Keratinocyte (primary cell): Measurements from ENCODE around the gene FGD4. TPM values are rescaled to one million over a fixed set of nuclear protein-coding genes. Genes with fewer than 3 reads are reported as not detected.

Source experiments
- DNase-seq: peaks from one replicate; pipeline ENCODE4 v3.0.0-alpha.2; 2011; ENCODE audit warnings: low read depth, missing footprints, low spot score
- FAIRE-seq: peaks from 2 replicates; lab custom pipeline; 2011; peaks lifted over from hg19 to GRCh38; lab: Jason Lieb, UNC
- H2AFZ ChIP-seq: 2 replicates; pipeline ENCODE4 v1.6.0; 2012; ENCODE audit warnings: low read length, control low read depth, inconsistent platforms; ENCODE audit not compliant: control insufficient read depth
- H3K27ac ChIP-seq: 2 replicates; pipeline ENCODE4 v1.5.1; 2011; ENCODE audit warnings: low read length; ENCODE audit not compliant: control insufficient read depth, insufficient read depth
- H3K27me3 ChIP-seq: 3 replicates; pipeline ENCODE4 v1.6.0; 2011; ENCODE audit warnings: low read length; ENCODE audit not compliant: control insufficient read depth, insufficient read depth; ENCODE audit errors: extremely low read depth
- H3K36me3 ChIP-seq, 2 experiments: 2 replicates in 1 of 2; 3 replicates in 1 of 2; pipeline ENCODE4 v1.5.1; 2011; ENCODE audit warnings: low read length in 2 of 2, mild to moderate bottlenecking in 1 of 2; ENCODE audit not compliant: control insufficient read depth in 2 of 2, insufficient read depth in 2 of 2; ENCODE audit errors: extremely low read depth in 1 of 2
- H3K4me1 ChIP-seq: 3 replicates; pipeline ENCODE4 v1.5.1; 2011; ENCODE audit warnings: low read length; ENCODE audit not compliant: control insufficient read depth, insufficient read depth; ENCODE audit errors: extremely low read depth
- H3K4me2 ChIP-seq: 3 replicates; pipeline ENCODE4 v1.6.0; 2011; ENCODE audit warnings: low read depth, low read length; ENCODE audit not compliant: control insufficient read depth, insufficient read depth; ENCODE audit errors: extremely low read depth
- H3K4me3 ChIP-seq, 3 experiments: fragments of 200-600 bp in 1 of 3; sonication (generic) in 1 of 3; 2 replicates in 2 of 3; 3 replicates in 1 of 3; pipeline ENCODE4 v1.5.1; 2011 to 2016; ENCODE audit warnings: low read length in 3 of 3, mild to moderate bottlenecking in 3 of 3, control low read depth in 2 of 3, inconsistent platforms in 1 of 3, low read depth in 1 of 3, mixed read lengths in 1 of 3, mixed run types in 1 of 3, moderate library complexity in 1 of 3; ENCODE audit not compliant: control insufficient read depth in 2 of 3, insufficient read depth in 2 of 3; ENCODE audit errors: extremely low read depth in 1 of 3
- H3K79me2 ChIP-seq: 2 replicates; pipeline ENCODE4 v1.6.0; 2012; ENCODE audit warnings: low read length; ENCODE audit not compliant: control insufficient read depth, insufficient read depth
- H3K9ac ChIP-seq: 3 replicates; pipeline ENCODE4 v1.6.0; 2011; ENCODE audit warnings: low read length; ENCODE audit not compliant: control insufficient read depth, insufficient read depth; ENCODE audit errors: extremely low read depth
- H3K9me1 ChIP-seq: 3 replicates; pipeline ENCODE4 v1.6.0; 2011; ENCODE audit warnings: low read length; ENCODE audit not compliant: control insufficient read depth, insufficient read depth; ENCODE audit errors: extremely low read depth
- H3K9me3 ChIP-seq: 2 replicates; pipeline ENCODE4 v1.5.1; 2012; ENCODE audit warnings: low read depth, low read length; ENCODE audit not compliant: control insufficient read depth
- H4K20me1 ChIP-seq: 3 replicates; pipeline ENCODE4 v1.6.0; 2011; ENCODE audit warnings: low read length; ENCODE audit not compliant: control insufficient read depth, insufficient read depth; ENCODE audit errors: extremely low read depth
- EZH2 ChIP-seq: IDR thresholded peaks from one replicate; pipeline ENCODE4 v1.6.1; 2012; ENCODE audit warnings: inconsistent platforms, mild to moderate bottlenecking, low read length, moderate library complexity
- dilution Hi-C: fragments of 300-500 bp; cut with MboI; formaldehyde crosslinking; loops from one replicate; pipeline ENCODE4 v1.7.0; 2020; ENCODE audit warnings: low sequenced_read_pairs; ENCODE audit not compliant: extremely low pct_ligation_motif_present
- polyA plus RNA-seq, 5 experiments: library from polyadenylated mRNA; depleted of rRNA in 3 of 5; stranded (reverse) in 3 of 5; stranded (forward) in 1 of 5; unstranded in 1 of 5; fragments of >200 nt; gene quantifications; 1 replicate in 1 of 5; 2 replicates in 3 of 5; 3 replicates in 1 of 5; pipeline versions ENCODE4 v1.2.1 to v1.2.3, GENCODE V29; 2011 to 2012; ENCODE audit warnings: missing spikeins in 2 of 5, low read depth in 1 of 5, low replicate concordance in 1 of 5
- TF ChIP-seq, protein P1 (sequence below), 3 experiments: IDR thresholded peaks in 1 of 3; conservative IDR thresholded peaks in 1 of 3; optimal IDR thresholded peaks in 1 of 3; 2 replicates in 2 of 3; 3 replicates in 1 of 3; pipeline versions ENCODE3 to v1.5.1; 2011; ENCODE audit warnings: low read length in 3 of 3, mild to moderate bottlenecking in 3 of 3, moderate library complexity in 2 of 3, control low read depth in 1 of 3, inconsistent platforms in 1 of 3; ENCODE audit not compliant: insufficient read depth in 2 of 3; ENCODE audit errors: extremely low read depth in 1 of 3

FGD4 gene
- polyA plus RNA-seq, 1 donor (not counting 4 experiments of a cell fraction or from before 2014, with no cell fraction given), result 10.5 TPM

- Histone ChIP-seq H3K36me3 (peaks cover 7 to 14% of the 10 kb centered on the region in 2 experiments), H3K4me3 (no peak overlapping the region), H4K20me1 (no peaks in the 10 kb centered on the region), H3K4me2 (no peak overlapping the region), H3K4me1 (peaks cover 3% of the 10 kb centered on the region), H3K9ac (no peak overlapping the region), H3K27ac (no peak overlapping the region), H3K9me1 (no peaks in the 10 kb centered on the region), H3K9me3 (no peaks in the 10 kb centered on the region), H2AFZ (no peak overlapping the region), H3K27me3 (no peaks in the 10 kb centered on the region), H3K79me2 (no peaks in the 10 kb centered on the region)
- dilution Hi-C loops, result no loop called here
- DNase-seq, result no peak
- FAIRE-seq, result no peak
- TF ChIP-seq, protein P1, sequence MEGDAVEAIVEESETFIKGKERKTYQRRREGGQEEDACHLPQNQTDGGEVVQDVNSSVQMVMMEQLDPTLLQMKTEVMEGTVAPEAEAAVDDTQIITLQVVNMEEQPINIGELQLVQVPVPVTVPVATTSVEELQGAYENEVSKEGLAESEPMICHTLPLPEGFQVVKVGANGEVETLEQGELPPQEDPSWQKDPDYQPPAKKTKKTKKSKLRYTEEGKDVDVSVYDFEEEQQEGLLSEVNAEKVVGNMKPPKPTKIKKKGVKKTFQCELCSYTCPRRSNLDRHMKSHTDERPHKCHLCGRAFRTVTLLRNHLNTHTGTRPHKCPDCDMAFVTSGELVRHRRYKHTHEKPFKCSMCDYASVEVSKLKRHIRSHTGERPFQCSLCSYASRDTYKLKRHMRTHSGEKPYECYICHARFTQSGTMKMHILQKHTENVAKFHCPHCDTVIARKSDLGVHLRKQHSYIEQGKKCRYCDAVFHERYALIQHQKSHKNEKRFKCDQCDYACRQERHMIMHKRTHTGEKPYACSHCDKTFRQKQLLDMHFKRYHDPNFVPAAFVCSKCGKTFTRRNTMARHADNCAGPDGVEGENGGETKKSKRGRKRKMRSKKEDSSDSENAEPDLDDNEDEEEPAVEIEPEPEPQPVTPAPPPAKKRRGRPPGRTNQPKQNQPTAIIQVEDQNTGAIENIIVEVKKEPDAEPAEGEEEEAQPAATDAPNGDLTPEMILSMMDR (optimal IDR thresholded peaks at IDR 0.05 in 1 of 3, IDR thresholded peaks at IDR 0.05 in 1 of 3, conservative IDR thresholded peaks at IDR 0.05 in 1 of 3; ENCODE audit: extremely low read depth in 1 of 3, insufficient read depth in 2 of 3, low read length in 3 of 3), result no peak
- TF ChIP-seq EZH2, result no peak
Observed at GRCh38 chr12:32618115-32618514, 218.8 kb downstream of the FGD4 start.

DNA sequence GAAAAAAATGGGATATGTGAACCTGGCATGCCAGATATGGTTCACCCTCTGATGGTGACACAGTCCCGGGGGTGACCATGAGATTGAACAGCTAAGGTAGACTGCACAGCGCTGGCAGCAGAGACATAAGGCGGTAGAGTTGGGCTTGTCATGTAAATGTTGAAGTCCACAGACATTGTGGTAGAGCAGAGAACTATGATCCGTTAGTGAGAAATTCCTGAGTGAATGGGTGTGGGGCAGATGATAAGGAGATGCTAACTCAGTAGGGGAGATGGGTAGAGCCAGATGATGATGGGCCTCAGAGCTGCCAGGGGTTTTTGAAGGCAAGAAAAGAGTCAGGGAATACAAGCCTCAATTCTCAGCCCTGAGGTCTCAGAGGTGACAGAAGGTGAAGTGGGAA lies 228.6 kb downstream of the FGD4 start:
- dilution Hi-C loops, result no loop called here

More for the DNA sequence above, 228.6 kb downstream of the FGD4 start:
- DNase-seq (no peak), FAIRE-seq (no peak)
- Histone ChIP-seq H3K4me3 (no peak overlapping the region), H3K9me3 (no peaks in the 10 kb centered on the region), H3K27ac (no peak overlapping the region), H3K79me2 (no peaks in the 10 kb centered on the region), H3K4me2 (no peak overlapping the region), H3K9me1 (no peaks in the 10 kb centered on the region), H2AFZ (no peak overlapping the region), H3K4me1 (no peaks in the 10 kb centered on the region), H3K36me3 (peaks cover 6 to 14% of the 10 kb centered on the region in 2 experiments), H3K9ac (no peak overlapping the region), H4K20me1 (no peaks in the 10 kb centered on the region), H3K27me3 (no peaks in the 10 kb centered on the region)
- TF ChIP-seq EZH2, result no peak
- TF ChIP-seq, protein P1 (optimal IDR thresholded peaks at IDR 0.05 in 1 of 3, IDR thresholded peaks at IDR 0.05 in 1 of 3, conservative IDR thresholded peaks at IDR 0.05 in 1 of 3; ENCODE audit: extremely low read depth in 1 of 3, insufficient read depth in 2 of 3, low read length in 3 of 3), result no peak
